OCI-LY7 (cell line): ENCODE data around the gene SORBS2. TPM values are rescaled to one million over a fixed set of nuclear protein-coding genes. Genes with fewer than 3 reads are reported as not detected.
"Not testable (repeated sequence)": the region's sequence is repeated elsewhere in the genome, so short reads cannot be mapped to it uniquely, and the experiment has no call there.

Experiments used
- BruUV-seq: library from RNA; stranded (reverse); fragments of 400-500 nt; replicated peaks from 2 replicates; lab custom pipeline; 2021; lab: Mats Ljungman, UMichigan
- CTCF ChIA-PET: fragments of 300-600 bp; sonication (Branson Sonifier 250); formaldehyde crosslinking; loops from one replicate; lab custom pipeline; 2022; ENCODE audit warnings: antibody characterized with exemption; ENCODE audit not compliant: unreplicated experiment; lab: Charles Lee
- POLR2A ChIA-PET: fragments of 300-600 bp; sonication (Branson Sonifier 250); formaldehyde crosslinking; loops from one replicate; lab custom pipeline; 2022; ENCODE audit warnings: antibody characterized with exemption; lab: Charles Lee
- DNase-seq: peaks from one replicate; pipeline ENCODE4 v3.0.0-alpha.2; 2015; ENCODE audit warnings: low spot score
- H2AFZ ChIP-seq: fragments of 200-600 bp; sonication (generic), shearing (Covaris generic); 2 replicates; pipeline ENCODE4 v1.6.1; 2014; ENCODE audit warnings: mild to moderate bottlenecking, antibody characterized with exemption, low read length, moderate library complexity
- H3K27ac ChIP-seq: fragments of 200-600 bp; sonication (generic); 2 replicates; pipeline ENCODE4 v1.5.1; 2014; ENCODE audit warnings: mixed run types, low read depth, mild to moderate bottlenecking, moderate library complexity, low read length, inconsistent platforms; ENCODE audit not compliant: poor library complexity, severe bottlenecking
- H3K36me3 ChIP-seq: fragments of 200-600 bp; sonication (generic); 2 replicates; pipeline ENCODE4 v1.6.1; 2014; ENCODE audit warnings: mild to moderate bottlenecking, antibody characterized with exemption, low read length, moderate library complexity, mixed read lengths; ENCODE audit not compliant: insufficient read depth
- H3K4me1 ChIP-seq: fragments of 200-600 bp; sonication (generic); 2 replicates; pipeline ENCODE4 v1.5.1; 2014; ENCODE audit warnings: mild to moderate bottlenecking, low read length; ENCODE audit not compliant: insufficient read depth, poor library complexity, severe bottlenecking
- H3K4me2 ChIP-seq: fragments of 200-600 bp; sonication (generic); 2 replicates; pipeline ENCODE4 v1.6.1; 2014; ENCODE audit warnings: mild to moderate bottlenecking, low read length
- H3K4me3 ChIP-seq: fragments of 200-600 bp; sonication (generic); 2 replicates; pipeline ENCODE4 v1.5.1; 2014; ENCODE audit warnings: mild to moderate bottlenecking, low read depth, low read length; ENCODE audit not compliant: poor library complexity, severe bottlenecking
- H3K79me2 ChIP-seq: fragments of 200-600 bp; sonication (generic); 2 replicates; pipeline ENCODE4 v1.6.1; 2016; ENCODE audit warnings: low read depth, mild to moderate bottlenecking, low read length, moderate library complexity, mixed read lengths; ENCODE audit not compliant: insufficient read depth
- H3K9me2 ChIP-seq: fragments of 200-600 bp; sonication (generic); 2 replicates; pipeline ENCODE4 v1.6.1; 2016; ENCODE audit warnings: mild to moderate bottlenecking, low read length, mixed read lengths; ENCODE audit not compliant: insufficient read depth
- H3K9me3 ChIP-seq: fragments of 200-600 bp; sonication (generic); 2 replicates; pipeline ENCODE4 v1.6.1; 2014; ENCODE audit warnings: mild to moderate bottlenecking, mixed run types, low read length, mixed read lengths
- H4K20me1 ChIP-seq: fragments of 200-600 bp; sonication (generic); 2 replicates; pipeline ENCODE4 v1.6.1; 2014; ENCODE audit warnings: mild to moderate bottlenecking, antibody characterized with exemption, low read length, moderate library complexity, mixed read lengths; ENCODE audit not compliant: insufficient read depth
- EZH2phosphoT487 ChIP-seq: fragments of 200-600 bp; sonication (generic); IDR thresholded peaks from 2 replicates; pipeline ENCODE4 v1.6.1; 2018; ENCODE audit warnings: low read depth, borderline replicate concordance, mild to moderate bottlenecking, mixed run types, antibody characterized with exemption, low read length, moderate library complexity, mixed read lengths
- intact Hi-C: fragments of 100-400 bp; cut with micrococcal nuclease; formaldehyde crosslinking; loops from one replicate; pipeline ENCODE4 v1.10.0; 2022; ENCODE audit not compliant: unreplicated experiment
- total RNA-seq, 2 experiments: library from RNA; depleted of rRNA in 1 of 2; stranded (reverse); fragments of >200 nt in 1 of 2; shearing (Covaris generic) in 1 of 2; gene quantifications; 2 replicates each; pipeline ENCODE4 v1.2.3, GENCODE V29; 2014 to 2022
- TF ChIP-seq, protein P1 (sequence below): fragments of 200-600 bp; sonication (generic); conservative IDR thresholded peaks from 2 replicates; pipeline ENCODE4 v1.5.1; 2014; ENCODE audit warnings: mild to moderate bottlenecking, antibody characterized with exemption, low read length, moderate library complexity, mixed read lengths

The SORBS2 gene
- total RNA-seq, 2 experiments from 2014 or later, result 33.2 to 43.5 TPM

DNA sequence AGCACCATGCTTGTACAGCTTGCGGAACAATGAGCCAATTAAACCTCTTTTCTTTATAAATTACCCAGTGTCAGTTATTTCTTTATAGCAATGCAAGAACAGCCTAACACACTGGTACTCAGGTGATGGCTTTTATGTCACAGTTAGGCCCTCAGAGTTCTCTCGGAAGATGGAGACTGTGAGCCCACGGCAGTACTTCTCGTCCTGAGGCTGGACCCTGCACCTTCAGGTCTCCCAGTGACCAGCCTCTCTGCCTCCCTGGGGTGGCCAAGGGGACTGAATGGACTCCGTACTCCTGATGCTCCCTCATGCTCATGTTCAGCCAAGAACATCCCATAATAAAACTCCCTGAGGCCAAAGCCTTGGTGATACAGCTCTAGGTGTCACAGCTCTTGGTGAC lies 251.7 kb downstream of the SORBS2 start:
- H3K4me1 ChIP-seq, result no peaks in the 10 kb centered on the region
- H3K27ac ChIP-seq, result no peak overlapping the region
- no peaks in the 10 kb centered on the region for H3K9me3 ChIP-seq
- TF ChIP-seq, protein P1, sequence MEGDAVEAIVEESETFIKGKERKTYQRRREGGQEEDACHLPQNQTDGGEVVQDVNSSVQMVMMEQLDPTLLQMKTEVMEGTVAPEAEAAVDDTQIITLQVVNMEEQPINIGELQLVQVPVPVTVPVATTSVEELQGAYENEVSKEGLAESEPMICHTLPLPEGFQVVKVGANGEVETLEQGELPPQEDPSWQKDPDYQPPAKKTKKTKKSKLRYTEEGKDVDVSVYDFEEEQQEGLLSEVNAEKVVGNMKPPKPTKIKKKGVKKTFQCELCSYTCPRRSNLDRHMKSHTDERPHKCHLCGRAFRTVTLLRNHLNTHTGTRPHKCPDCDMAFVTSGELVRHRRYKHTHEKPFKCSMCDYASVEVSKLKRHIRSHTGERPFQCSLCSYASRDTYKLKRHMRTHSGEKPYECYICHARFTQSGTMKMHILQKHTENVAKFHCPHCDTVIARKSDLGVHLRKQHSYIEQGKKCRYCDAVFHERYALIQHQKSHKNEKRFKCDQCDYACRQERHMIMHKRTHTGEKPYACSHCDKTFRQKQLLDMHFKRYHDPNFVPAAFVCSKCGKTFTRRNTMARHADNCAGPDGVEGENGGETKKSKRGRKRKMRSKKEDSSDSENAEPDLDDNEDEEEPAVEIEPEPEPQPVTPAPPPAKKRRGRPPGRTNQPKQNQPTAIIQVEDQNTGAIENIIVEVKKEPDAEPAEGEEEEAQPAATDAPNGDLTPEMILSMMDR, result no peak
- no peak for TF ChIP-seq EZH2phosphoT487
- BruUV-seq, result no TSS peak
- no peak overlapping the region for H2AFZ ChIP-seq
- H3K9me2 ChIP-seq, result no peaks in the 10 kb centered on the region
- no peaks in the 10 kb centered on the region for H3K79me2 ChIP-seq
- no peaks in the 10 kb centered on the region for H4K20me1 ChIP-seq
- POLR2A ChIA-PET, result interaction anchor here (0.6 to 0.9 kb wide), 6 partner anchors 13 to 1894 kb away, joined by 3 to 7 read pairs (median 4); no protein-coding TSS in a partner anchor
- H3K36me3 ChIP-seq, result no peaks in the 10 kb centered on the region
- H3K4me2 ChIP-seq, result no peak overlapping the region
- CTCF ChIA-PET, result no interaction called here
- no peak for DNase-seq
- intact Hi-C loops, result no loop called here
- H3K4me3 ChIP-seq, result no peak overlapping the region

DNA sequence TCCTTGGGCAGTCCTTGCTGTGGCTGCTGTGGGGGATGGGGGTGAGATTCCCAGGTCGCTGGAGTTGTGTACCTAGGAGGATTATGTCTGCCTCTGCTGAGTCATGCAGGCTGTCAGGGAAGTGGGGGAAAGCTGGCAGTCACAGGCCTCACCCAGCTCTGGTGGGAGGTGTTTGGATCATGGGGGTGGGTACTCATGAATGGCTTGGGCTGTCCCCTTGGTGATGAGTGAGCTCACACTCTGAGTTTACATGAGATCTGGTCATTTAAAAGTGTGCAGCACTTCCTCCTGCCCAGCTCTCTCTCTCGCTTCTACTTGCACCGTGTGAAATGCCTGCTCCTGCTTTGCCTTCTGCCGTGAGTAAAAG lies 252.1 kb downstream of the SORBS2 start:
- no peak for TF ChIP-seq EZH2phosphoT487
- TF ChIP-seq, protein P1, result no peak
- Histone ChIP-seq H3K4me2 (no peak overlapping the region), H3K27ac (no peak overlapping the region), H3K9me2 (no peaks in the 10 kb centered on the region), H3K36me3 (no peaks in the 10 kb centered on the region), H3K79me2 (no peaks in the 10 kb centered on the region), H3K4me1 (no peaks in the 10 kb centered on the region), H3K9me3 (no peaks in the 10 kb centered on the region), H4K20me1 (no peaks in the 10 kb centered on the region), H2AFZ (no peak overlapping the region), H3K4me3 (no peak overlapping the region)
- intact Hi-C loops, result no loop called here
- ChIA-PET CTCF (no interaction called here), POLR2A (interaction anchor here (0.6 to 0.9 kb wide), 2 partner anchors 28 to 70 kb away, joined by 5 to 7 read pairs; no protein-coding TSS in a partner anchor)
- no peak for DNase-seq
- no TSS peak for BruUV-seq

DNA sequence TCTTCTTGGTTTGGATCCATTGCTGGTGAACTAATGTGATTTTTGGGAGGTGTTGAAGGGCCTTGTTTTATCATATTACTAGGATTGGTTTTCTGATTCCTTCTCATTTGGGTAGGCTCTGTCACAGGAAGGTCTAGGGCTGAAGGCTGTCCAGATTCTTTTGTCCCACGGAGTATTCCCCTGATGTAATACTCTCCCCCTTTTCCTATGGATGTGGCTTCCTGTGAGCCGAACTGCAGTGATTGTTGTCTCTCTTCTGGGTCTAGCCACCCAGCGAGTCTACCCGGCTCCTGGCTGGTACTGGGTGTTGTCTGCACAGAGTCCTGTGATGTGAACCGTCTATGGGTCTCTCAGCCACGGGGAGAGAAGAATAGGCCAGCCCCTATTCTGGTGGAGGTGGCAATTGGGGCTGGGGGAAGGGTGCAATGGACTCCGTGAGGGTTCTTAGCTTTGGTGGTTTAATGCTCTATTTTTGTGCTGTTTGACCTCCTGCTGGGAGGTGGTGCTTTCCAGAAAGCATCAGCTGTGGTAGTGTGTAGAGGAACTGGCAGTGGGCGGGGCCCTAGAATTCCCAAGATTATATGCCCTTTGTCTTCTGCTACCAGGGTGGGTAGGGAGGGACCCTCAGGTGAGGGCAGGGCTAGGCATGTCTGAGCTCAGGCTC lies 252.6 kb downstream of the SORBS2 start:
- CTCF ChIA-PET, result not testable (repeated sequence)

More for the DNA sequence above, 252.6 kb downstream of the SORBS2 start:
- H3K4me2 ChIP-seq, H3K9me2 ChIP-seq, DNase-seq, H3K9me3 ChIP-seq, intact Hi-C loops, H3K4me3 ChIP-seq, H3K4me1 ChIP-seq, H2AFZ ChIP-seq, H3K79me2 ChIP-seq, H3K36me3 ChIP-seq, H3K27ac ChIP-seq, BruUV-seq, H4K20me1 ChIP-seq: not testable (repeated sequence)
- POLR2A ChIA-PET, result interaction anchor here (0.6 to 1.5 kb wide), 3 partner anchors 27 to 1295 kb away, joined by 3 to 5 read pairs (median 4); no protein-coding TSS in a partner anchor
